Progenitor cell of endocrine pancreas (in vitro differentiated cells): ENCODE data around the gene CMIP. TPM values are rescaled to one million over a fixed set of nuclear protein-coding genes. Genes with fewer than 3 reads are reported as not detected.
A peak's percentile ranks its signal among the peaks of the same experiment; 100 is the strongest.

Experiments used
- DNase-seq: peaks from one replicate; pipeline ENCODE4 v3.0.0; 2021; ENCODE audit warnings: low spot score; ENCODE audit not compliant: unreplicated experiment
- H3K27ac Mint-ChIP-seq: 2 replicates; pipeline ENCODE4 v1.8.0; 2021; ENCODE audit warnings: mild to moderate bottlenecking, moderate library complexity, mixed read lengths
- H3K27me3 Mint-ChIP-seq: 2 replicates; pipeline ENCODE4 v1.8.0; 2021; ENCODE audit warnings: mixed read lengths
- H3K36me3 Mint-ChIP-seq: 2 replicates; pipeline ENCODE4 v1.8.0; 2022; ENCODE audit warnings: mixed read lengths; ENCODE audit not compliant: insufficient read depth
- H3K4me1 Mint-ChIP-seq: 2 replicates; pipeline ENCODE4 v1.8.0; 2021; ENCODE audit warnings: low read depth, mixed read lengths
- H3K4me3 Mint-ChIP-seq: 2 replicates; pipeline ENCODE4 v1.8.0; 2021; ENCODE audit warnings: low read depth, mild to moderate bottlenecking, moderate library complexity, mixed read lengths
- H3K9me3 Mint-ChIP-seq: 2 replicates; pipeline ENCODE4 v1.8.0; 2021; ENCODE audit warnings: low read depth, mixed read lengths
- CTCF ChIP-seq: fragments of 200-600 bp; sonication (generic); IDR thresholded peaks from one replicate; pipeline ENCODE4 v1.5.0; 2021; ENCODE audit warnings: antibody characterized with exemption, mild to moderate bottlenecking; ENCODE audit not compliant: unreplicated experiment
- total RNA-seq: library from RNA; stranded (reverse); gene quantifications from 2 replicates; pipeline ENCODE4 v1.2.1, GENCODE V29; 2021

CMIP gene
- total RNA-seq, 1 donor from 2014 or later = 62.7 TPM

- DNase-seq = no peak
- no peak overlapping the region for H3K27ac Mint-ChIP-seq
- no peak overlapping the region for H3K4me3 Mint-ChIP-seq
Measured at GRCh38 chr16:81597079-81597658, 152.6 kb downstream of the CMIP start.

GRCh38 chr16:81598083-81598482 lies 153.5 kb downstream of the CMIP start:
- DNase-seq = no peak
- no peaks in the 10 kb centered on the region for H3K27me3 Mint-ChIP-seq
- H3K36me3 Mint-ChIP-seq = peaks cover 2% of the 10 kb centered on the region
- H3K4me1 Mint-ChIP-seq = peaks cover 10% of the 10 kb centered on the region
- no peak for TF ChIP-seq CTCF
- H3K4me3 Mint-ChIP-seq = no peak overlapping the region
- peak overlapping the region; percentile 62 for H3K27ac Mint-ChIP-seq
- no peaks in the 10 kb centered on the region for H3K9me3 Mint-ChIP-seq

More at GRCh38 chr16:81597079-81597658, 152.6 kb downstream of the CMIP start:
- peaks cover 12% of the 10 kb centered on the region for H3K4me1 Mint-ChIP-seq
- no peak for TF ChIP-seq CTCF
- H3K9me3 Mint-ChIP-seq = no peaks in the 10 kb centered on the region
- H3K36me3 Mint-ChIP-seq = peaks cover 2% of the 10 kb centered on the region
- H3K27me3 Mint-ChIP-seq = no peaks in the 10 kb centered on the region

GRCh38 chr16:81599034-81599744 lies 154.6 kb downstream of the CMIP start:
- peaks cover 2% of the 10 kb centered on the region for H3K36me3 Mint-ChIP-seq
- no peaks in the 10 kb centered on the region for H3K27me3 Mint-ChIP-seq
- TF ChIP-seq CTCF = no peak
- H3K4me3 Mint-ChIP-seq = no peak overlapping the region
- peak overlapping the region; percentile 23 for H3K27ac Mint-ChIP-seq
- peaks cover 10% of the 10 kb centered on the region for H3K4me1 Mint-ChIP-seq
- no peaks in the 10 kb centered on the region for H3K9me3 Mint-ChIP-seq
- no peak for DNase-seq

GRCh38 chr16:81600275-81600674 lies 155.7 kb downstream of the CMIP start:
- Mint-ChIP-seq H3K27me3 (no peaks in the 10 kb centered on the region), H3K4me1 (peaks cover 14% of the 10 kb centered on the region), H3K4me3 (no peak overlapping the region), H3K27ac (peak overlapping the region; percentile 88), H3K9me3 (no peaks in the 10 kb centered on the region), H3K36me3 (peaks cover 1% of the 10 kb centered on the region)
- no peak for DNase-seq
- TF ChIP-seq CTCF = no peak

GRCh38 chr16:81601008-81601428 lies 156.4 kb downstream of the CMIP start:
- H3K9me3 Mint-ChIP-seq = no peaks in the 10 kb centered on the region
- peaks cover 16% of the 10 kb centered on the region for H3K4me1 Mint-ChIP-seq
- no peak for TF ChIP-seq CTCF
- no peak for DNase-seq
- H3K4me3 Mint-ChIP-seq = no peak overlapping the region
- H3K27me3 Mint-ChIP-seq = no peaks in the 10 kb centered on the region
- no peak overlapping the region for H3K27ac Mint-ChIP-seq
- no peaks in the 10 kb centered on the region for H3K36me3 Mint-ChIP-seq
